K562 (cell line): ENCODE data around the gene TLNRD1. TPM values are rescaled to one million over a fixed set of nuclear protein-coding genes. Genes with fewer than 3 reads are reported as not detected.
A peak's percentile ranks its signal among the peaks of the same experiment; 100 is the strongest.

Experiments used
- ATF1 ChIP-seq, 2 experiments: fragments of 450-650 bp in 1 of 2; IDR thresholded peaks; 2 replicates each; pipeline ENCODE4 v1.6.1; 2016; ENCODE audit warnings: missing compliant biosample characterization in 1 of 2, missing genetic modification characterization in 1 of 2
- CTBP1 ChIP-seq: fragments of 450-650 bp; IDR thresholded peaks from 2 replicates; pipeline ENCODE4 v1.6.1; 2016; ENCODE audit warnings: borderline replicate concordance
- DNMT1 ChIP-seq: fragments of 450-650 bp; IDR thresholded peaks from 2 replicates; pipeline ENCODE4 v1.6.1; 2016; ENCODE audit warnings: antibody characterized with exemption, mild to moderate bottlenecking
- ETV1 ChIP-seq: fragments of 450-650 bp; conservative IDR thresholded peaks from 2 replicates; pipeline ENCODE4 v1.6.1; 2016; ENCODE audit warnings: missing genetic modification characterization, control low read depth, low read depth, missing compliant biosample characterization
- HOMEZ ChIP-seq: fragments of 250-450 bp; sonication (Bioruptor Pico); IDR thresholded peaks from 2 replicates; pipeline ENCODE4 v1.4.0; 2020; ENCODE audit warnings: mild to moderate bottlenecking, moderate library complexity
- HOXB6 ChIP-seq: fragments of 250-450 bp; sonication (Bioruptor Pico); IDR thresholded peaks from 2 replicates; pipeline ENCODE4 v1.5.1; 2022; ENCODE audit warnings: mild to moderate bottlenecking, borderline replicate concordance
- HSF4 ChIP-seq: fragments of 250-450 bp; sonication (Bioruptor Pico); IDR thresholded peaks from 2 replicates; pipeline ENCODE4 v2.1.2; 2022; ENCODE audit warnings: mild to moderate bottlenecking, moderate library complexity, borderline replicate concordance
- IRF1 ChIP-seq: sonication (generic); formaldehyde crosslinking; IDR thresholded peaks from 2 replicates; pipeline ENCODE4 v1.8.0; 2022; ENCODE audit warnings: missing genetic modification reagents, mild to moderate bottlenecking, borderline replicate concordance
- KDM1A ChIP-seq, 2 experiments: fragments of 450-650 bp; IDR thresholded peaks; 2 replicates each; pipeline ENCODE4 v1.6.1; 2016; ENCODE audit warnings: mild to moderate bottlenecking in 2 of 2
- NUFIP1 ChIP-seq: fragments of 450-650 bp; IDR thresholded peaks from 2 replicates; pipeline ENCODE4 v1.6.1; 2018; ENCODE audit not compliant: partially characterized antibody
- PHB ChIP-seq: fragments of 250-450 bp; sonication (Bioruptor Pico); IDR thresholded peaks from 2 replicates; pipeline ENCODE4 v1.5.0; 2021
- PHF21A ChIP-seq: fragments of 450-650 bp; IDR thresholded peaks from 2 replicates; pipeline ENCODE4 v1.6.1; 2017; ENCODE audit warnings: low read depth, borderline replicate concordance
- PTBP1 ChIP-seq: fragments of 200-400 bp; formaldehyde crosslinking; IDR thresholded peaks from 2 replicates; pipeline ENCODE4 v1.6.1; 2017; ENCODE audit warnings: low read depth, low read length
- PTTG1 ChIP-seq: fragments of 450-650 bp; IDR thresholded peaks from 2 replicates; pipeline ENCODE4 v1.6.1; 2016; ENCODE audit warnings: low read depth, mild to moderate bottlenecking, missing genetic modification characterization, missing compliant biosample characterization
- SMARCB1 ChIP-seq: IDR thresholded peaks from 2 replicates; pipeline ENCODE4 v1.6.1; 2011; ENCODE audit warnings: improper control_type of control experiment, low read depth; ENCODE audit not compliant: insufficient read length
- TAF9B ChIP-seq: fragments of 450-650 bp; IDR thresholded peaks from 2 replicates; pipeline ENCODE4 v1.6.1; 2018; ENCODE audit warnings: mild to moderate bottlenecking; ENCODE audit not compliant: partially characterized antibody
- ZBTB8A ChIP-seq: fragments of 450-650 bp; IDR thresholded peaks from 2 replicates; pipeline ENCODE4 v1.6.1; 2018; ENCODE audit warnings: mild to moderate bottlenecking, moderate library complexity; ENCODE audit not compliant: partially characterized antibody
- ZFPM2 ChIP-seq: fragments of 250-450 bp; sonication (Bioruptor Pico); IDR thresholded peaks from 2 replicates; pipeline ENCODE4 v1.5.1; 2022; ENCODE audit warnings: mild to moderate bottlenecking
- ZNF124 ChIP-seq: sonication (generic); formaldehyde crosslinking; IDR thresholded peaks from 2 replicates; pipeline ENCODE4 v1.8.1; 2022; ENCODE audit warnings: missing genetic modification reagents
- ZNF316 ChIP-seq: fragments of 450-650 bp; IDR thresholded peaks from 2 replicates; pipeline ENCODE4 v1.6.1; 2016
- polyA plus RNA-seq, 8 experiments: library from polyadenylated mRNA; depleted of rRNA in 4 of 8; stranded (reverse) in 5 of 8; unstranded in 3 of 8; fragments of >200 nt; fragmentation: Nextera tagmentation in 2 of 8; fragmentation: Illumina TruSeq in 1 of 8; extraction: Ambion mirVana in 2 of 8; extraction: Trizol in 1 of 8; gene quantifications; 2 replicates each; pipeline versions ENCODE4 v1.2.1 to v1.2.3, GENCODE V29; 2011 to 2014; ENCODE audit warnings: inconsistent platforms in 1 of 8, missing spikeins in 1 of 8
- total RNA-seq, 7 experiments: library from RNA; depleted of rRNA in 6 of 7; stranded (reverse); fragments of >200 nt in 6 of 7; fragmentation: Illumina TruSeq in 2 of 7; extraction: Trizol in 2 of 7; gene quantifications; 2 replicates each; pipeline versions ENCODE4 v1.2.1 to v1.2.3, GENCODE V29; 2011 to 2021; ENCODE audit warnings: low replicate concordance in 1 of 7
- TF ChIP-seq, protein P1 (sequence below), 2 experiments: IDR thresholded peaks in 1 of 2; conservative IDR thresholded peaks in 1 of 2; 2 replicates each; pipeline ENCODE4 v1.6.1; 2016; ENCODE audit warnings: low read depth in 2 of 2, mild to moderate bottlenecking in 1 of 2, missing compliant biosample characterization in 1 of 2, missing genetic modification characterization in 1 of 2, moderate library complexity in 1 of 2
- TF ChIP-seq, protein P2 (sequence below): sonication (generic); IDR thresholded peaks from 2 replicates; pipeline ENCODE4 v1.6.1; 2016

TLNRD1 gene
- total and polyA plus RNA-seq, 9 of the 15 experiments (the other 6 are each of a cell fraction or from before 2014, with no cell fraction given), result 1.1 to 33.1 (median 5.7) TPM

GRCh38 chr15:80953953-80954778 lies 46.6 kb upstream of the TLNRD1 start (continued):
- TF ChIP-seq, protein P1, sequence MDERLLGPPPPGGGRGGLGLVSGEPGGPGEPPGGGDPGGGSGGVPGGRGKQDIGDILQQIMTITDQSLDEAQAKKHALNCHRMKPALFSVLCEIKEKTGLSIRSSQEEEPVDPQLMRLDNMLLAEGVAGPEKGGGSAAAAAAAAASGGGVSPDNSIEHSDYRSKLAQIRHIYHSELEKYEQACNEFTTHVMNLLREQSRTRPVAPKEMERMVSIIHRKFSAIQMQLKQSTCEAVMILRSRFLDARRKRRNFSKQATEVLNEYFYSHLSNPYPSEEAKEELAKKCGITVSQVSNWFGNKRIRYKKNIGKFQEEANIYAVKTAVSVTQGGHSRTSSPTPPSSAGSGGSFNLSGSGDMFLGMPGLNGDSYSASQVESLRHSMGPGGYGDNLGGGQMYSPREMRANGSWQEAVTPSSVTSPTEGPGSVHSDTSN (CRISPR knock-in tag; IDR thresholded peaks at IDR 0.05; ENCODE audit: low read depth), result no peak
- TF ChIP-seq, protein P1 (tag; conservative IDR thresholded peaks at IDR 0.05; ENCODE audit: low read depth), result no peak
- TF ChIP-seq ETV1 (tag) (no peak), PTTG1 (tag) (no peak), ATF1 (CRISPR knock-in tag; IDR thresholded peaks at IDR 0.05) (no peak), ATF1 (tag; IDR thresholded peaks at IDR 0.05) (no peak), PHF21A (no peak), HOXB6 (no peak), KDM1A (IDR thresholded peaks at IDR 0.05) (no peak), CTBP1 (peak; percentile 52; the same call in 1 of the 2 replicates), ZNF124 (no peak), HSF4 (no peak), SMARCB1 (no peak), DNMT1 (no peak), PHB (CRISPR knock-in tag) (no peak), TAF9B (no peak), ZFPM2 (CRISPR knock-in tag) (no peak), IRF1 (CRISPR knock-in tag) (no peak), ZBTB8A (no peak), NUFIP1 (no peak), PTBP1 (no peak), HOMEZ (CRISPR knock-in tag) (no peak), ZNF316 (peak; percentile 55)
- TF ChIP-seq, protein P2, sequence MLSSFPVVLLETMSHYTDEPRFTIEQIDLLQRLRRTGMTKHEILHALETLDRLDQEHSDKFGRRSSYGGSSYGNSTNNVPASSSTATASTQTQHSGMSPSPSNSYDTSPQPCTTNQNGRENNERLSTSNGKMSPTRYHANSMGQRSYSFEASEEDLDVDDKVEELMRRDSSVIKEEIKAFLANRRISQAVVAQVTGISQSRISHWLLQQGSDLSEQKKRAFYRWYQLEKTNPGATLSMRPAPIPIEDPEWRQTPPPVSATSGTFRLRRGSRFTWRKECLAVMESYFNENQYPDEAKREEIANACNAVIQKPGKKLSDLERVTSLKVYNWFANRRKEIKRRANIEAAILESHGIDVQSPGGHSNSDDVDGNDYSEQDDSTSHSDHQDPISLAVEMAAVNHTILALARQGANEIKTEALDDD, result no peak
